ENCODE data around the gene SLMAP. TPM values are rescaled to one million over a fixed set of nuclear protein-coding genes. Genes with fewer than 3 reads are reported as not detected.

SLMAP gene
- total and polyA plus RNA-seq, 2 of the 13 experiments (the other 11 are each of a cell fraction or from before 2014, with no cell fraction given), result 24.0 to 48.3 TPM

DNA sequence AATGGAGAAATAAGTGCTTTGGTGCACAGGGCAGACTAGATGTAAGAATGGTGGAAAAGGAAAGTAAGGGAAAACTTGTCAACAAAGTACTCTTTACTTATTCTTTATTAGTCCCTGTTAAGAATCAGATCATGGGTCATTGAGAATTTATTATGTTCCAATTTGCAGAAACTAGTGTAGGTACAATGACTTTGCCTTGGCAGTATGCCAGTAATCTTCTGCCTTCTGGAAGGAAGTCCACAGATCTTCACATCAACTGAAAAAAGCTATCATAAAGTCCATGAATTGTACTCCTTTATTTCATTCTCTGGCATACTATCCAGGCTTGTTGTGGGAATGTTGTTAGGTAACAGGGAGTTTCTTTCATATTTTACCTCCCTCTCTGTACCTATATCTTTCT lies 163.9 kb downstream of the SLMAP start:
- H3K4me2 ChIP-seq (ENCODE audit: low read depth, low read length), result no peak overlapping the region
- H3K27ac ChIP-seq (ENCODE audit: extremely low read length, insufficient read depth, low read length), result no peak overlapping the region
- H3K4me1 ChIP-seq (ENCODE audit: insufficient read depth, low read length), result no peaks in the 10 kb centered on the region
- H3K9me3 ChIP-seq (ENCODE audit: low read length), result no peaks in the 10 kb centered on the region
- DNase-seq (ENCODE audit: low spot score) (no peak), FAIRE-seq (no peak), ATAC-seq (no peak)
- no peaks in the 10 kb centered on the region for H3K27me3 ChIP-seq (ENCODE audit: control insufficient read depth in 1 of 2, insufficient read depth in 2 of 2, low read length in 2 of 2)
- no peak overlapping the region for H2AFZ ChIP-seq (ENCODE audit: low read length)
- no peaks in the 10 kb centered on the region for H3K79me2 ChIP-seq (ENCODE audit: insufficient read depth, low read length)
- no peaks in the 10 kb centered on the region for H4K20me1 ChIP-seq (ENCODE audit: insufficient read depth, low read length)
- intact Hi-C loops (cut with micrococcal nuclease; ENCODE audit: unreplicated experiment) (no loop called here), in situ Hi-C loops (cut with HindIII; ENCODE audit: extremely low pct_ligation_motif_present, low pct_unique_long_range_greater_than_20kb) (no loop called here)
- BruUV-seq (replicated peaks), result no TSS peak
- H3K36me3 ChIP-seq (replicated peaks in 1 of 2; ENCODE audit: control insufficient read depth in 1 of 2, insufficient read depth in 2 of 2, low read length in 2 of 2), result peaks cover 10 to 40% of the 10 kb centered on the region in 2 experiments
- H3K9ac ChIP-seq (ENCODE audit: insufficient read depth, low read depth, low read length), result no peak overlapping the region
- CTCF ChIA-PET (ENCODE audit: low intra/inter-chr PET ratio, low total read pairs), result no interaction called here
- H3K4me3 ChIP-seq (replicated peaks in 1 of 3; ENCODE audit: insufficient read depth in 1 of 3, low read depth in 2 of 3, low read length in 3 of 3), result no peak overlapping the region
- POLR2A ChIA-PET, result no interaction called here
- 0 out of 2 replicates have a peak, but pooled peaks have one; percentile 29 for TF ChIP-seq LCORL (IDR thresholded peaks at IDR 0.05)
- TF ChIP-seq LCORL (CRISPR knock-in tag; IDR thresholded peaks at IDR 0.05), result no peak
- TF ChIP-seq, protein P1, sequence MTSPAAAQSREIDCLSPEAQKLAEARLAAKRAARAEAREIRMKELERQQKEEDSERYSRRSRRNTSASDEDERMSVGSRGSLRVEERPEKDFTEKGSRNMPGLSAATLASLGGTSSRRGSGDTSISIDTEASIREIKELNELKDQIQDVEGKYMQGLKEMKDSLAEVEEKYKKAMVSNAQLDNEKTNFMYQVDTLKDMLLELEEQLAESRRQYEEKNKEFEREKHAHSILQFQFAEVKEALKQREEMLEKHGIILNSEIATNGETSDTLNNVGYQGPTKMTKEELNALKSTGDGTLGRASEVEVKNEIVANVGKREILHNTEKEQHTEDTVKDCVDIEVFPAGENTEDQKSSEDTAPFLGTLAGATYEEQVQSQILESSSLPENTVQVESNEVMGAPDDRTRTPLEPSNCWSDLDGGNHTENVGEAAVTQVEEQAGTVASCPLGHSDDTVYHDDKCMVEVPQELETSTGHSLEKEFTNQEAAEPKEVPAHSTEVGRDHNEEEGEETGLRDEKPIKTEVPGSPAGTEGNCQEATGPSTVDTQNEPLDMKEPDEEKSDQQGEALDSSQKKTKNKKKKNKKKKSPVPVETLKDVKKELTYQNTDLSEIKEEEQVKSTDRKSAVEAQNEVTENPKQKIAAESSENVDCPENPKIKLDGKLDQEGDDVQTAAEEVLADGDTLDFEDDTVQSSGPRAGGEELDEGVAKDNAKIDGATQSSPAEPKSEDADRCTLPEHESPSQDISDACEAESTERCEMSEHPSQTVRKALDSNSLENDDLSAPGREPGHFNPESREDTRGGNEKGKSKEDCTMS (CRISPR knock-in tag; conservative IDR thresholded peaks at IDR 0.05), result no peak
- TF ChIP-seq, protein P2, sequence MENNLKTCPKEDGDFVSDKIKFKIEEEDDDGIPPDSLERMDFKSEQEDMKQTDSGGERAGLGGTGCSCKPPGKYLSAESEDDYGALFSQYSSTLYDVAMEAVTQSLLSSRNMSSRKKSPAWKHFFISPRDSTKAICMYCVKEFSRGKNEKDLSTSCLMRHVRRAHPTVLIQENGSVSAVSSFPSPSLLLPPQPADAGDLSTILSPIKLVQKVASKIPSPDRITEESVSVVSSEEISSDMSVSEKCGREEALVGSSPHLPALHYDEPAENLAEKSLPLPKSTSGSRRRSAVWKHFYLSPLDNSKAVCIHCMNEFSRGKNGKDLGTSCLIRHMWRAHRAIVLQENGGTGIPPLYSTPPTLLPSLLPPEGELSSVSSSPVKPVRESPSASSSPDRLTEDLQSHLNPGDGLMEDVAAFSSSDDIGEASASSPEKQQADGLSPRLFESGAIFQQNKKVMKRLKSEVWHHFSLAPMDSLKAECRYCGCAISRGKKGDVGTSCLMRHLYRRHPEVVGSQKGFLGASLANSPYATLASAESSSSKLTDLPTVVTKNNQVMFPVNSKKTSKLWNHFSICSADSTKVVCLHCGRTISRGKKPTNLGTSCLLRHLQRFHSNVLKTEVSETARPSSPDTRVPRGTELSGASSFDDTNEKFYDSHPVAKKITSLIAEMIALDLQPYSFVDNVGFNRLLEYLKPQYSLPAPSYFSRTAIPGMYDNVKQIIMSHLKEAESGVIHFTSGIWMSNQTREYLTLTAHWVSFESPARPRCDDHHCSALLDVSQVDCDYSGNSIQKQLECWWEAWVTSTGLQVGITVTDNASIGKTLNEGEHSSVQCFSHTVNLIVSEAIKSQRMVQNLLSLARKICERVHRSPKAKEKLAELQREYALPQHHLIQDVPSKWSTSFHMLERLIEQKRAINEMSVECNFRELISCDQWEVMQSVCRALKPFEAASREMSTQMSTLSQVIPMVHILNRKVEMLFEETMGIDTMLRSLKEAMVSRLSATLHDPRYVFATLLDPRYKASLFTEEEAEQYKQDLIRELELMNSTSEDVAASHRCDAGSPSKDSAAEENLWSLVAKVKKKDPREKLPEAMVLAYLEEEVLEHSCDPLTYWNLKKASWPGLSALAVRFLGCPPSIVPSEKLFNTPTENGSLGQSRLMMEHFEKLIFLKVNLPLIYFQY (CRISPR knock-in tag; IDR thresholded peaks at IDR 0.05; ENCODE audit: borderline replicate concordance), result no peak
